G401.6 (cell line): ENCODE data around the gene CATSPERE.
"Not testable (repeated sequence)": the region's sequence is repeated elsewhere in the genome, so short reads cannot be mapped to it uniquely, and the experiment has no call there.

ENCODE experiments used
- FAIRE-seq: peaks from 2 replicates; lab custom pipeline; 2012; peaks lifted over from hg19 to GRCh38; lab: Jason Lieb, UNC

Gene CATSPERE

GRCh38 chr1:244636488-244637259 lies 175.6 kb downstream of the CATSPERE start:
- FAIRE-seq, result no peak

DNA sequence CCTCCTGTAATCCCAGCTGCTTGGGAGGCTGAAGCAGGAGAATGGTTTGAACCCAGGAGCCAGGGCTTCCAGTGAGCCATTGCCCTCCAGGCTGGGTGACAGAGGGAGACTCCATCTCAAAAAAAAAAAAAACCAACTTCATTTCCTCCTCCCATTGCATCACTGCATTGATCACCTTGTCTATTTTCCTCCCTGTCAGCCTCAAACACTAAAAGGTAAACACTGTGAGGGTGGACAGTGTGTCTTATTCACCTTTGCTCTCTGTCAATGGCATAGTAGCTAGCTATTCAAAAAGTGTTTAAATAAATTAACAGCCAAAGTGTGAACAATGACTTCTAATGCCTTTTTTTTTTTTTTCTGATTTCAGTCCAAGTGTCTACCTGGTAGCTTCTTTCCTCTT lies 178.5 kb downstream of the CATSPERE start:
- FAIRE-seq, result no peak

DNA sequence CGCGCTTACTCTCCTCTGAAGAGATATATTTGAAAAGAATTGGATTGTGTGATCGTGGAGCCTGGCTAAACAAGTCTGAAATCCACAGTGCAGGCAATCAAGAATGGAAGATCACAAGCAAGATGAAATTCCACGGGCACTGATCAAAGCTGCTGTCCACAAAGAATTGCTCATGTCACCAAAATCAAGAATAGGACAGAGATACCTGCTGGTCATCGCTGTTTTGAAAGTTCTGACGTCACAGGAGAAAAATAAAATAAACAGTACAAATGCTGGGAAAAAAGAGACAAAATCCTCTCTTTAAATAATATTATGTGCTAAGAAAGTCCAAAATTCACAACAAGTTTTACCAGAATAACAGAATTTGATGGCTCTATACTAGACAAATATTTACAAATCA lies 179.8 kb downstream of the CATSPERE start:
- no peak for FAIRE-seq

GRCh38 chr1:244642526-244642925 lies 181.5 kb downstream of the CATSPERE start:
- FAIRE-seq, result no peak

GRCh38 chr1:244642988-244643387 lies 181.9 kb downstream of the CATSPERE start:
- FAIRE-seq, result no peak

DNA sequence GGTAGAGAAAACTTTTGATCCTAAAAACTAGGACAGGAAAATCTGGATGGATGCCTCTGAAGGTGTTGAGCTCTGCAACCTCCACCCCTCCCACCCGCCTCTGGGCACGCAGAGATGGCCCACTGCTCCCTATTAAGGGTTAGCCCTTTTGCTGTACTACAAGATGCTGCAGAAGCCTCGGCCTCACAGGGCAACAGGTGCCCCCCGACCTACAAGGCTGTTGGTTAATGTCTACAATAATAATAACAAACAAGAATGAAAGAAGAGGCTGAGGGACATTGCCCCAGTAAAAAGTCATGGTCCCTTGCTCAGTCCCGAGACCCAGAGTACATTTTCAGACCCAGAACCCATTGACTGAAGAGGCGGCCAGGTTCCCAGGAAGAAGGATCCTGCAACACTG lies 184.3 kb downstream of the CATSPERE start:
- FAIRE-seq, result no peak

GRCh38 chr1:244645890-244646289 lies 184.8 kb downstream of the CATSPERE start:
- FAIRE-seq, result no peak

- no peak for FAIRE-seq
Observed at GRCh38 chr1:244647819-244648218, 186.7 kb downstream of the CATSPERE start.

DNA sequence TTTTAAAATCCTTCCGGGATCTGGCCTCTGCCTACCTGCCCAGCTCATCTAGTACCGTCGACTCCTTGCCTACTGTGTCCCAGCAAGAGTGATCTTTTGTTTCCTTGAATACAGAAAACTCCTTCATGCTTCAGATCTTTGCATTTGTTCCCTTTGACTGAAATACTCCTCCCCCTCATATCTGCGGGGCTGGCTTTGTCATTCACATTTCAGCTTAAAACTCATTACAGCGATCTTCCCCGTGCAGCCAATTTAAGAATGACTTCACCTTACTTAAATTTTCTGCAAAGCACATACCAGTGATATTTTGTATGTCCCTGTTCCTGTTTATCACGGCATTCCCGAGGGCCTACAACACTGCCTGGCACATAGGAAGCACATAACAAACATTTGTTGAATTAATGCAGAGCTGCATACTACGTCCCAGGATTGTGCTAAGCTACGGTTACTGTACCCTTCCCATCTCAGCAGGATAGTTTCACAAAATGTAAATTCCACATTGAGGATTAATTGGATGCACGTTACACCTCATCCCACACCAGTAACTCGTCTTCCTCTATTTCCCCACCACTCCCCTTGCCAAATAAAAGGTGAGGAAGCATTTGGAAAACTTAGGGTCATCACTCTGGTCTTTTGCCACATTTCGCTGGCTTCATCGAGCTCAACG lies 191.0 kb downstream of the CATSPERE start:
- FAIRE-seq, result no peak

- FAIRE-seq, result peak; percentile 97
Observed at GRCh38 chr1:244652623-244653438, 191.8 kb downstream of the CATSPERE start, which contains the start of gene DESI2. Gene DESI2, plus strand, starts transcription at chr1:244653126. Its CDS starts 188 bp downstream, at chr1:244653314.

GRCh38 chr1:244653439-244654107 lies 192.5 kb downstream of the CATSPERE start:
- FAIRE-seq, result no peak

DNA sequence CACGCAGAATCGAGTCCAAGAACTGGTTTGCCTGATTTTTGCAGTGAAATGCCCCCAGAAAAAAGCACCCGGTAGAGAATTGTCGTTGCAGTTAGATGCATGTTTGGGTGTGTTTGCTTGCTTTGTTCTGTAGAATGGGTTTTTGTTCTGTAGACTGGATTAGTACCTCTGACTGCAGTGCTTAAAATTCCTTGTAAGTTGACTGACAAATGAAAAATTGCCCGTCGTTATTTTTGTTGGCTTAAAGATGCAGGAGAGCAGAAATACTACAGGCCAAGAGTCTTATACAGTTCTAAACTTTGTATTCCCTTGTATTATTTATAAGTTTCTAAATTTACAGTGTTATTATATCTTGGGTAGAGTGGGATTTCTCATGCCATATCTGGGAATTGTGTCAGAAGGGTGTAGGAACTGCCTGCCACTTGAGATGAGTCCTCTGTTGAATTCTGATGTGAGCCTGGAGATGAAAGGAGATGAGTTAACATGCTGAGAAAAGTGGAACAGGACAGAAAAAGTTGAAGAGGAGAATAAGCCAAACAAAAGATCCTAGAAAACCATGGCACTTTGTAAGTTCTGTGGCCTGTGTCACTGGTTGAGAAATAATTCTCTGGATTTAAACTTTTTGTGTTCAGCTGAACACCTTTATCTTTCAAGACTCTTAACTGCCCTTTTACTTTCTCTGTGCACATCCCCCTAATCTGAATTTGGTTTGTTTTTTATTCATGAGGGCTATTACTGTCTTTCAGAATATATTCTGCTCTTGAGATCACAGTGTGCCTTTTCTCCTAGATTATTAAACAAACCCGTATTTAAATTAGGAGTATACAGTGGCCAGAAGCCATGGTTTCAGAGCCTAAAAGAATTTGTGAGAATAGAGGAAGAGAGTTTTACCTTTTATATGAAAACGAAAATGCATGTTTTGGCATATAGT lies 193.3 kb downstream of the CATSPERE start:
- FAIRE-seq, result no peak

GRCh38 chr1:244655186-244655585 lies 194.1 kb downstream of the CATSPERE start:
- FAIRE-seq, result no peak

GRCh38 chr1:244657421-244657820 lies 196.3 kb downstream of the CATSPERE start:
- no peak for FAIRE-seq

GRCh38 chr1:244659694-244660093 lies 198.6 kb downstream of the CATSPERE start:
- no peak for FAIRE-seq

- no peak for FAIRE-seq
Observed at GRCh38 chr1:244660595-244660994, 199.5 kb downstream of the CATSPERE start.

DNA sequence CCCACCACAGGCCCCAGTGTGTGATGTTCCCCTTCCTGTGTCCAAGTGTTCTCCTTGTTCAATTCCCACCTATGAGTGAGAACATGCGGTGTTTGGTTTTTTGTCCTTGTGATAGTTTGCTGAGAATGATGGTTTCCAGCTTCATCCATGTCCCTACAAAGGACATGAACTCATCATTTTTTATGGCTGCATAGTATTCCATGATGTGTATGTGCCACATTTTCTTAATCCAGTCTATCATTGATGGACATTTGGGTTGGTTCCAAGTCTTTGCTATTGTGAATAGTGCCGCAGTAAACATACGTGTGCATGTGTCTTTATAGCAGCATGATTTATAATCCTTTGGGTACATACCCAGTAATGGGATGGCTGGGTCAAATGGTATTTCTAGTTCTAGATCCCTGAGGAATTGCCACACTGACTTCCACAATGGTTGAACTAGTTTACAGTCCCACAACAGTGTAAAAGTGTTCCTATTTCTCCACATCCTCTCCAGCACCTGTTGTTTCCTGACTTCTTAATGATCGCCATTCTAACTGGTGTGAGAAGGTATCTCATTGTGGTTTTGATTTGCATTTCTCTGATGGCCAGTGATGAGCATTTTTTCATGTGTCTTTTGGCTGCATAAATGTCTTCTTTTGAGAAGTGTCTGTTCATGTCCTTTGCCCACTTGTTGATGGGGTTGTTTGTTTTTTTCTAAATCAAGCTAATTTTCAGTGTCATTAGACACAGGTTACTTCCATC lies 200.7 kb downstream of the CATSPERE start:
- not testable (repeated sequence) for FAIRE-seq

DNA sequence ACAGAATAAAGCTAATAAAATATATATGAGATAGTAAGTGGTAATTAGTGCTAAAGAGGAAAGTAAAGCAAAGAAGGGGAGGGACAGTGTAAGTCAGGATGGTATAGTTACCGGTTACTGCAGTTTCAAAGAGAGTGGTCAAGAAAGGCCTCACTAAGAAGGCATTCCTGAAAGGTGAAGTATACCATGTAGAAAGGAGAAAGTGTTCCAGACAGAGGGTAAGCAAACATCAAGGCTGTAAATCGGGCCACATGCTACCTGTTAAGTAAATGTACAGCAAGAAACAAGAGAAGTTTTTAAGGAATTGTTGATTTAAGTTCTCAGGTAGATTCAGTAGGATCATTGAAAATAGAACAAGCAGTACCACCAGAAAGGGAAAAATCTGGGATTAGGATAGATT lies 201.5 kb downstream of the CATSPERE start:
- FAIRE-seq, result no peak

- FAIRE-seq, result no peak
Observed at GRCh38 chr1:244664353-244664752, 203.3 kb downstream of the CATSPERE start.

DNA sequence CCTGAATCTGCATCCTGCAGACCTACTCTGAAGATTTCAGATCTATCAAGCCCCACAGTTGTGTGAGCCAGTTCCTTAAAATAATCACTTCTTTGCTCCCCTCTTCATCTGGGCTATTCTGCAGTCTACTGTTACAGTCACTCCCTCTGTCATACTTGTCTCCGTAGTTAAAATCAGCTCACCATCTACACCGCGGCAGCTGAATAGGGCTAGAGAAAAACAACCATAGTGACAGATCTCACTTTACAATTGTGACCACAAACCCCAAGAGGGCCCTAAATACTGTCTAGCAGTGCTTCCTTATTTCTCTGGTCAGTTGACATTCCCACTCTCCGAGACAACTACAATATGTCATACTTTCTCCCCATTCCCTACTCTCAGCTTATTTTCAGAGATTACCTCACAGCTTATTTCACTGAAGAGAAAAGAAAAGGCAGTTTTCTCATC lies 204.7 kb downstream of the CATSPERE start:
- no peak for FAIRE-seq
